ENCODE results near the gene UNC5B.

UNC5B gene

GRCh38 chr10:71349406-71349805, 137.0 kb downstream of the UNC5B start:
- no peak for DNase-seq

DNA sequence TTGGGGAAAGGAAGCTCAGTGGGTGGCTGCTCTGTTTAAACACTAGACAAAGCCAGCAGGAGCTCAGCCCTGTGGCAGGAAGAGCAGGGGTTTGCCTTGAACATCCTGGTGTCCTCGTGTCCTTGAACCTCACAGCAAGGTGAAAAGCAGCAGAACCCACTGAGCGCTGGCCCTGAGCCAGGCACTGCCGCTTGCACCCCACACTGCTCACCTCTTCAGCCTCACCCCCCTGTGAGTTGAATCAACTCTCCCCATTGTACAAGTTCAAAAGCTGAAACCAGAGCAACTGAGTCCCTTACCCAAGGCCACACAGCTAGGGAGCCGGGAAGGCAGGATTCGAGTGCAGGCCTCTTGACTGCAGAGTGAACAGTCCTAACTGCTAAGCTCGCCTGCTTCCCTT, 138.7 kb downstream of the UNC5B start:
- no peak for DNase-seq

- DNase-seq = no peak
These were observed 139.4 kb downstream of the UNC5B start for GRCh38 chr10:71351628-71352319.
